ENCODE measurements around the gene SRMS. TPM values are rescaled to one million over a fixed set of nuclear protein-coding genes. Genes with fewer than 3 reads are reported as not detected.

SRMS gene
- total and polyA plus RNA-seq, 2 of the 13 experiments (the other 11 are each of a cell fraction or from before 2014, with no cell fraction given) = not detected

DNA sequence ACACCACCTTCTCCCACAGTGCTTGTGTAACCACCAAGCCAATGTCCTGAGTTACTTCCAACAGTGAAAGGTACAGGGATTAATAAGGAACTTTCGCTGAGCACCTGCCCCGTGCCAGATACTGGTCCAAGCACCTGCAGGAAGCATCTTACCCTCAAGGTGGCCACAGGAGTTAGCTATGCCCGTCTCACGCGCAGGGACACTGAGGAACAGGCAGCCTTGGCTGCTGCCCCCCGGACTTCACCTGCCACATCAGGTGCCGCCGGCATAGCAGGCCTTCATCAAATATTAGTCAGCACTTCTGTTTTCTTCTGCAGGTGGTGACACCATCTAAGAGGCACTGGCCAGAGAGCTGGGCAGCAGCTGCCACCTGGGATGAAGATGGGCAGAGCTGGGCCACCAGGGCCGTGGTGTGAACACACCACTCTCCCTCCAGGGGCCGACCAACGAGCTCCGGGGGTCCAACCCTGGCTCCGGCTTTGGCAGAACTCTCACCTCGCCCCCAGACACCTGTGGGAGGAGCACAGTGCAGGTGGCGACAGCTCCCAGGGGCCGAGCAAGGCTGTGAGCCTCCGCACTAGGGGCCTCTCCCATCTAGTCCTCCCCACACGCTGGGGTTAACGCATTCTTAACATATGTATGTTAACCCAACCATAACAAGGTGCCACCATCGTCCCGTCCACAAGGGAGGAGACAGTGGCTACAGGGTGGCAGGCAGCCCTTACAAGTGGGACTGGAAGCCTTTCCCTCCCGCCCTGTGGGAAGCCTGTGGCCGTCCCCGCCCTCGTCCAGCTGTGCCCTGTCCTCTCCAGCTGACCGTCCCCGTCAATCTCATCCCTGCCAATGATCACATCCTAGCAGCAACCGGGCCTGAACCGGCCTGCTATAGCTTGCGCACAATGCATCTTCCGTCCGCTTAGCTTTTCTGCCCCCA lies 29.9 kb downstream of the SRMS start:
- intact Hi-C loops (cut with micrococcal nuclease; ENCODE audit: unreplicated experiment) = no loop called here
- no peak for DNase-seq (ENCODE audit: low spot score)
- no peaks in the 10 kb centered on the region for H3K36me3 ChIP-seq (replicated peaks in 1 of 2; ENCODE audit: control insufficient read depth in 1 of 2, insufficient read depth in 2 of 2, low read length in 2 of 2)
- no peaks in the 10 kb centered on the region for H3K9me3 ChIP-seq (ENCODE audit: low read length)
- TF ChIP-seq ZNF225 (CRISPR knock-in tag; IDR thresholded peaks at IDR 0.05) (0 out of 2 replicates have a peak, but pooled peaks have one; percentile 4), MTA1 (CRISPR knock-in tag; IDR thresholded peaks at IDR 0.05; ENCODE audit: borderline replicate concordance) (no peak), HNF1A (IDR thresholded peaks at IDR 0.05; ENCODE audit: low read depth) (no peak), HNF1A (CRISPR knock-in tag; IDR thresholded peaks at IDR 0.05; ENCODE audit: borderline replicate concordance) (0 out of 2 replicates have a peak, but pooled peaks have one; percentile 10)
- H4K20me1 ChIP-seq (ENCODE audit: insufficient read depth, low read length) = peaks cover 2% of the 10 kb centered on the region; the same call in 1 of the 2 replicates
- no peak overlapping the region for H3K27ac ChIP-seq (ENCODE audit: extremely low read length, insufficient read depth, low read length)
- ChIA-PET POLR2A (interaction anchor here (0.8 kb wide), 1 partner anchor 20 kb away, joined by 3 read pairs; no protein-coding TSS in a partner anchor), CTCF (ENCODE audit: low intra/inter-chr PET ratio, low total read pairs) (no interaction called here)
- no peak for ATAC-seq
- WGBS (ENCODE audit: low lambda C conversion rate) = 34% methylated on average over 30 of the region's 32 CpGs
- H3K9ac ChIP-seq (ENCODE audit: insufficient read depth, low read depth, low read length) = no peak overlapping the region
- no peak overlapping the region for H3K4me3 ChIP-seq (replicated peaks in 1 of 3; ENCODE audit: insufficient read depth in 1 of 3, low read depth in 2 of 3, low read length in 3 of 3)
- peaks cover 11% of the 10 kb centered on the region for H3K4me1 ChIP-seq (ENCODE audit: insufficient read depth, low read length)
- in situ Hi-C loops (cut with HindIII; ENCODE audit: extremely low pct_ligation_motif_present, low pct_unique_long_range_greater_than_20kb) = no loop called here
- H3K79me2 ChIP-seq (ENCODE audit: insufficient read depth, low read length) = no peaks in the 10 kb centered on the region
- peaks cover 25 to 75% of the 10 kb centered on the region in 2 experiments for H3K27me3 ChIP-seq (ENCODE audit: control insufficient read depth in 1 of 2, insufficient read depth in 2 of 2, low read length in 2 of 2)
- H3K4me2 ChIP-seq (ENCODE audit: low read depth, low read length) = no peak overlapping the region
- BruUV-seq (replicated peaks) = no TSS peak
- H2AFZ ChIP-seq (ENCODE audit: low read length) = no peak overlapping the region
- no peak for FAIRE-seq
